Neuronal stem cell (in vitro differentiated cells): ENCODE data around the gene HIP1R.

Experiments used
- DNase-seq: peaks from one replicate; pipeline ENCODE4 v3.0.0-alpha.2; 2013; ENCODE audit warnings: low spot score
- H2AFZ ChIP-seq: one replicate; pipeline ENCODE4 v1.6.1; 2013; ENCODE audit warnings: mild to moderate bottlenecking, low read length, inconsistent platforms
- H2AK5ac ChIP-seq: 2 replicates; pipeline ENCODE4 v1.6.1; 2013; ENCODE audit warnings: low read depth, mild to moderate bottlenecking, inconsistent platforms, low read length, moderate library complexity, mixed read lengths
- H2BK120ac ChIP-seq: 2 replicates; pipeline ENCODE4 v1.6.1; 2013; ENCODE audit warnings: low read depth, mild to moderate bottlenecking, inconsistent platforms, low read length, moderate library complexity, mixed read lengths
- H2BK12ac ChIP-seq: one replicate; pipeline ENCODE4 v1.6.1; 2013; ENCODE audit warnings: low read length, inconsistent platforms
- H2BK15ac ChIP-seq: 2 replicates; pipeline ENCODE4 v1.6.1; 2013; ENCODE audit warnings: mild to moderate bottlenecking, low read length, inconsistent platforms, mixed read lengths
- H2BK5ac ChIP-seq: one replicate; pipeline ENCODE4 v1.6.1; 2013; ENCODE audit warnings: inconsistent platforms, mild to moderate bottlenecking, low read length, moderate library complexity
- H3K14ac ChIP-seq: one replicate; pipeline ENCODE4 v1.6.1; 2013; ENCODE audit warnings: low read length, inconsistent platforms
- H3K18ac ChIP-seq: 2 replicates; pipeline ENCODE4 v1.6.1; 2013; ENCODE audit warnings: low read length, inconsistent platforms
- H3K23ac ChIP-seq: 2 replicates; pipeline ENCODE4 v1.6.1; 2013; ENCODE audit warnings: low read depth, mild to moderate bottlenecking, mixed read lengths, low read length, inconsistent platforms; ENCODE audit not compliant: poor library complexity
- H3K27ac ChIP-seq: replicated peaks from 3 replicates; pipeline ENCODE4 v1.5.1; 2013; ENCODE audit warnings: low read length, inconsistent platforms
- H3K27me3 ChIP-seq, 3 experiments: 2 replicates each; pipeline ENCODE4 v1.6.1; 2013; ENCODE audit warnings: low read length in 3 of 3, mild to moderate bottlenecking in 2 of 3, inconsistent platforms in 1 of 3, low read depth in 1 of 3, mixed read lengths in 1 of 3, moderate library complexity in 1 of 3; ENCODE audit not compliant: control insufficient read depth in 3 of 3, insufficient read depth in 3 of 3
- H3K36me3 ChIP-seq, 2 donors: replicated peaks in 1 of 2; 2 replicates each; pipeline ENCODE4 v1.6.1; 2013; ENCODE audit warnings: low read length in 2 of 2; ENCODE audit not compliant: control insufficient read depth in 2 of 2, insufficient read depth in 2 of 2
- H3K4ac ChIP-seq: 2 replicates; pipeline ENCODE4 v1.6.1; 2013; ENCODE audit warnings: inconsistent platforms, mild to moderate bottlenecking, low read length, moderate library complexity
- H3K4me1 ChIP-seq, 2 donors: 1 replicate in 1 of 2; 2 replicates in 1 of 2; pipeline ENCODE4 v1.6.1; 2013; ENCODE audit warnings: low read length in 2 of 2, low read depth in 1 of 2; ENCODE audit not compliant: control insufficient read depth in 2 of 2, insufficient read depth in 1 of 2
- H3K4me2 ChIP-seq: one replicate; pipeline ENCODE4 v1.6.1; 2013; ENCODE audit warnings: mild to moderate bottlenecking, low read length, inconsistent platforms; ENCODE audit not compliant: insufficient read depth, poor library complexity, severe bottlenecking
- H3K4me3 ChIP-seq, 2 donors: 2 replicates each; pipeline ENCODE4 v1.5.1; 2013; ENCODE audit warnings: low read length in 2 of 2, mild to moderate bottlenecking in 2 of 2, inconsistent platforms in 1 of 2, moderate library complexity in 1 of 2
- H3K79me1 ChIP-seq: one replicate; pipeline ENCODE4 v1.6.1; 2013; ENCODE audit warnings: low read depth, mild to moderate bottlenecking, inconsistent platforms, low read length, moderate library complexity
- H3K9ac ChIP-seq: one replicate; pipeline ENCODE4 v1.6.1; 2013; ENCODE audit warnings: mild to moderate bottlenecking, low read depth, low read length, inconsistent platforms; ENCODE audit not compliant: poor library complexity
- H3K9me3 ChIP-seq, 2 donors: replicated peaks in 1 of 2; 2 replicates each; pipeline versions ENCODE3 to v1.6.1; 2013; ENCODE audit warnings: low read length in 2 of 2, mild to moderate bottlenecking in 2 of 2, inconsistent platforms in 1 of 2, low read depth in 1 of 2, mixed read lengths in 1 of 2, moderate library complexity in 1 of 2; ENCODE audit not compliant: control insufficient read depth in 2 of 2, insufficient read depth in 1 of 2
- H4K8ac ChIP-seq: one replicate; pipeline ENCODE4 v1.6.1; 2013; ENCODE audit warnings: low read depth, mild to moderate bottlenecking, inconsistent platforms, low read length, moderate library complexity
- H4K91ac ChIP-seq: one replicate; pipeline ENCODE4 v1.6.1; 2013; ENCODE audit warnings: low read length, low read depth, mild to moderate bottlenecking, inconsistent platforms; ENCODE audit not compliant: poor library complexity
- WGBS, 2 donors: extraction: QIAGEN DNeasy Blood & Tissue Kit; methylation state at CpG; one replicate each; pipeline ENCODE4 v1.1.7; 2013; ENCODE audit warnings: missing lambda C conversion rate in 2 of 2, mixed read lengths in 1 of 2; ENCODE audit not compliant: insufficient read length in 2 of 2, insufficient replicate concordance in 1 of 2; ENCODE audit errors: extremely low coverage in 2 of 2; 5-methylcytosine and 5-hydroxymethylcytosine counted together

Gene HIP1R

DNA sequence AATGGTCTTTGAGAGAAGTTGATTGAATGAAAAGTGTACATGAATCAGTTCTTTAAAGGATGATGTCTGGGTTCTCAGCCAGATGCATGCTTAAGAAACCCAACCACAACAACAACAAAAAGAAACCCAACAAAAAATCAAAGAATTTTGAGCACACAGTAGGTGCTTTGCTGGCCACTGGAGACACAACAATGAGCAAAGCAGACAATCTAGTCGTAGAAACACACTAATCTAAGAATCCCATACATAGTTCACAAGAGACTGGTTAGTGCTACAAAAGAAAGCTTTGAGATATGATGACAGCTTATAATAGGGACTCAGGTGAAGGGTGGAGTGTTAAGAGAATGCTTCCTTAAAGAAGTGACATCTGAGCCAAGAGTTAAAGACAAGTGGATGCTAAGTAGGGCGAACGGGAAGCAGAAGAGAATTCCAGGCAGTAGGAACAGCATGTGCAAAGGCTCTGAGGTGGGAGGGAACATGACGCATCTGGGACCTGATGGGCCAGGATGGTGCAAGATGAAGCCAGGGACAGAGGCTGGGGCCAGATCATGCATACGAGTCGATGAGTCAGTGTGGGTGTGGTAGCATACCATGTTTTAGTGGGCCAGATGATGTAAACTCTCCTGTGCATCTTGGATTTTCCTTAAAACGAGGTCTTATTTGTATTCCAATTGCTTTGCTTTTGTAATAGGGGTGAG lies 4.6 kb upstream of the HIP1R start:
- Histone ChIP-seq H3K79me1 (no peaks in the 10 kb centered on the region), H2BK5ac (no peak overlapping the region), H4K8ac (no peak overlapping the region), H3K9ac (peak overlapping the region; percentile 27), H2AK5ac (peak overlapping the region; percentile 59), H3K18ac (no peak overlapping the region), H2BK15ac (no peak overlapping the region), H3K4ac (no peak overlapping the region), H4K91ac (no peak overlapping the region), H3K4me1 (peaks cover 2 to 17% of the 10 kb centered on the region in 2 donors), H2BK120ac (no peak overlapping the region), H3K23ac (no peak overlapping the region), H3K36me3 (no peaks in the 10 kb centered on the region), H3K9me3 (no peaks in the 10 kb centered on the region), H2AFZ (no peak overlapping the region), H3K4me2 (no peak overlapping the region), H3K27ac (no peak overlapping the region), H3K14ac (no peak overlapping the region), H2BK12ac (no peak overlapping the region), H3K4me3 (peak overlapping the region in 1 of 2 donors; percentile 9), H3K27me3 (no peaks in the 10 kb centered on the region)
- no CpG with 5 or more reads among the region's 7 CpGs for WGBS, 2 donors
- DNase-seq: no peak

GRCh38 chr12:122834104-122834920 lies 945 bp upstream of the HIP1R start:
- no peak overlapping the region for H4K91ac ChIP-seq
- H3K79me1 ChIP-seq: no peaks in the 10 kb centered on the region
- H3K18ac ChIP-seq: peak overlapping the region; percentile 27
- no CpG with 5 or more reads among the region's 21 CpGs for WGBS, 2 donors
- peak overlapping the region; percentile 68 to 71 for H3K4me3 ChIP-seq
- no peak overlapping the region for H3K4ac ChIP-seq
- no peak overlapping the region for H2BK12ac ChIP-seq
- H3K27me3 ChIP-seq: peaks cover 0 to 15% (median 0%) of the 10 kb centered on the region in 3 experiments
- H3K9ac ChIP-seq: no peak overlapping the region
- no peak overlapping the region for H4K8ac ChIP-seq
- H2AFZ ChIP-seq: peak overlapping the region; percentile 89
- H3K36me3 ChIP-seq: peaks cover 0 to 3% of the 10 kb centered on the region in 2 donors
- no peak overlapping the region for H2BK15ac ChIP-seq
- H3K27ac ChIP-seq: peak overlapping the region; percentile 91
- H2BK5ac ChIP-seq: peak overlapping the region; percentile 88
- H3K14ac ChIP-seq: no peak overlapping the region
- peaks cover 3 to 5% of the 10 kb centered on the region in 2 donors for H3K9me3 ChIP-seq
- no peak overlapping the region for H2AK5ac ChIP-seq
- H3K4me2 ChIP-seq: peak overlapping the region; percentile 79
- H3K23ac ChIP-seq: no peak overlapping the region
- DNase-seq: peak; percentile 88
- peaks cover 2 to 21% of the 10 kb centered on the region in 2 donors for H3K4me1 ChIP-seq
- H2BK120ac ChIP-seq: no peak overlapping the region

- H3K4me3 ChIP-seq: peak overlapping the region; percentile 71 to 90
- no peak overlapping the region for H3K14ac ChIP-seq
- no peak overlapping the region for H4K8ac ChIP-seq
- H2BK120ac ChIP-seq: no peak overlapping the region
- H3K9ac ChIP-seq: no peak overlapping the region
- H2AFZ ChIP-seq: peak overlapping the region; percentile 75
- WGBS, 2 donors: no CpG with 5 or more reads among the region's 43 CpGs
- no peak overlapping the region for H2BK15ac ChIP-seq
- H3K23ac ChIP-seq: no peak overlapping the region
- H3K27me3 ChIP-seq: peaks cover 0 to 15% (median 0%) of the 10 kb centered on the region in 3 experiments
- H3K18ac ChIP-seq: peak overlapping the region; percentile 45
- H2BK12ac ChIP-seq: no peak overlapping the region
- peaks cover 3 to 5% of the 10 kb centered on the region in 2 donors for H3K9me3 ChIP-seq
- DNase-seq: no peak
- peaks cover 0 to 3% of the 10 kb centered on the region in 2 donors for H3K36me3 ChIP-seq
- no peak overlapping the region for H2AK5ac ChIP-seq
- H3K79me1 ChIP-seq: no peaks in the 10 kb centered on the region
- peak overlapping the region; percentile 79 for H3K4me2 ChIP-seq
- no peak overlapping the region for H4K91ac ChIP-seq
- H3K4ac ChIP-seq: no peak overlapping the region
- H3K27ac ChIP-seq: no peak overlapping the region
- H3K4me1 ChIP-seq: peaks cover 2 to 21% of the 10 kb centered on the region in 2 donors
- no peak overlapping the region for H2BK5ac ChIP-seq
These were observed 431 bp downstream of the HIP1R start for GRCh38 chr12:122835750-122836026.
